Naive thymus-derived CD4-positive, alpha-beta T cell (primary cell): Measurements from ENCODE around the gene KCTD1. TPM values are rescaled to one million over a fixed set of nuclear protein-coding genes. Genes with fewer than 3 reads are reported as not detected.

Experiments used
- ATAC-seq: fragments of 150-1000 bp; cut with Tn5 transposase; 2 replicates; pipeline ENCODE4 v1.10.0; 2021; ENCODE audit warnings: mild to moderate bottlenecking, moderate library complexity
- CTCF ChIA-PET: fragments of 350-600 bp; sonication (Branson Sonifier 250); formaldehyde crosslinking; loops from one replicate; lab custom pipeline; 2021; ENCODE audit warnings: antibody characterized with exemption; lab: Charles Lee
- POLR2A ChIA-PET: fragments of 350-600 bp; sonication (Branson Sonifier 250); formaldehyde crosslinking; loops from one replicate; lab custom pipeline; 2021; ENCODE audit warnings: antibody characterized with exemption, inconsistent platforms; lab: Charles Lee
- DNase-seq, 9 donors: peaks; one replicate each; pipeline versions ENCODE4 v3.0.0 to v3.0.0-alpha.2; 2020 to 2022; ENCODE audit warnings: mixed read lengths in 1 of 9
- H3K27ac ChIP-seq: one replicate; pipeline ENCODE4 v1.7.0; 2013; ENCODE audit warnings: mild to moderate bottlenecking, low read depth, low read length, moderate library complexity
- H3K27me3 ChIP-seq, 2 donors: one replicate each; pipeline ENCODE4 v1.7.0; 2013; ENCODE audit warnings: low read length in 2 of 2, mild to moderate bottlenecking in 2 of 2, moderate library complexity in 2 of 2; ENCODE audit not compliant: control insufficient read depth in 2 of 2, insufficient read depth in 2 of 2
- H3K36me3 ChIP-seq, 3 experiments: 1 replicate in 2 of 3; 2 replicates in 1 of 3; pipeline ENCODE4 v1.7.0; 2013; ENCODE audit warnings: low read length in 3 of 3, mild to moderate bottlenecking in 3 of 3, moderate library complexity in 1 of 3; ENCODE audit not compliant: insufficient read depth in 3 of 3, control insufficient read depth in 2 of 3
- H3K4me1 ChIP-seq, 2 donors: one replicate each; pipeline ENCODE4 v1.7.0; 2013; ENCODE audit warnings: low read length in 2 of 2, mild to moderate bottlenecking in 2 of 2, moderate library complexity in 1 of 2; ENCODE audit not compliant: control insufficient read depth in 2 of 2, insufficient read depth in 2 of 2
- H3K4me3 ChIP-seq: 2 replicates; pipeline ENCODE4 v1.7.0; 2013; ENCODE audit warnings: mild to moderate bottlenecking, low read length
- H3K9me3 ChIP-seq, 3 experiments: 1 replicate in 2 of 3; 2 replicates in 1 of 3; pipeline ENCODE4 v1.7.0; 2013; ENCODE audit warnings: low read length in 3 of 3; ENCODE audit not compliant: control insufficient read depth in 2 of 3
- H3K27ac Mint-ChIP-seq, 9 donors: one replicate each; pipeline ENCODE4 v1.8.0; 2020 to 2022; ENCODE audit warnings: mixed read lengths in 9 of 9, mild to moderate bottlenecking in 8 of 9, moderate library complexity in 5 of 9, inconsistent platforms in 2 of 9
- H3K27me3 Mint-ChIP-seq, 5 donors: one replicate each; pipeline ENCODE4 v1.8.0; 2021 to 2022; ENCODE audit warnings: mixed read lengths in 5 of 5, mild to moderate bottlenecking in 1 of 5
- H3K36me3 Mint-ChIP-seq, 5 donors: one replicate each; pipeline ENCODE4 v1.8.0; 2020 to 2022; ENCODE audit warnings: mixed read lengths in 5 of 5, mild to moderate bottlenecking in 3 of 5, inconsistent platforms in 1 of 5
- H3K4me1 Mint-ChIP-seq, 7 donors: one replicate each; pipeline ENCODE4 v1.8.0; 2020 to 2022; ENCODE audit warnings: mixed read lengths in 7 of 7, mild to moderate bottlenecking in 3 of 7, inconsistent platforms in 1 of 7
- H3K4me3 Mint-ChIP-seq, 10 donors: one replicate each; pipeline ENCODE4 v1.8.0; 2020 to 2022; ENCODE audit warnings: mild to moderate bottlenecking in 10 of 10, mixed read lengths in 10 of 10, moderate library complexity in 6 of 10, inconsistent platforms in 2 of 10
- H3K9me3 Mint-ChIP-seq, 11 donors: one replicate each; pipeline ENCODE4 v1.8.0; 2020 to 2022; ENCODE audit warnings: mixed read lengths in 11 of 11, mild to moderate bottlenecking in 4 of 11, inconsistent platforms in 1 of 11, moderate library complexity in 1 of 11
- intact Hi-C, 2 donors: fragments of 100-400 bp; cut with micrococcal nuclease; formaldehyde crosslinking; loops; one replicate each; pipeline ENCODE4 v1.15.1; 2023
- polyA plus RNA-seq, 2 donors: library from polyadenylated mRNA; unstranded; fragments of 300-500 nt; fragmentation: Illumina TruSeq; gene quantifications; one replicate each; pipeline ENCODE4 v1.2.3, GENCODE V29; 2021
- total RNA-seq, 6 experiments: library from RNA in 5 of 6; stranded (reverse) in 5 of 6; gene quantifications; 1 replicate in 5 of 6; 2 replicates in 1 of 6; pipeline ENCODE4 v1.2.3 and lab custom pipeline; 2021 to 2026

Gene KCTD1
- total and polyA plus RNA-seq, 7 experiments from 2014 or later, result 0.19 to 4.5 (median 2.4) TPM

GRCh38 chr18:26502823-26503222 is 45.5 kb downstream of the KCTD1 start:
- Histone ChIP-seq H3K4me3 (no peak overlapping the region), H3K36me3 (no peaks in the 10 kb centered on the region), H3K4me1 (no peaks in the 10 kb centered on the region), H3K27me3 (no peaks in the 10 kb centered on the region), H3K27ac (no peak overlapping the region), H3K9me3 (no peaks in the 10 kb centered on the region)
- H3K27me3 Mint-ChIP-seq, result peaks cover 0 to 2% (median 0%) of the 10 kb centered on the region in 5 donors
- peaks cover 0 to 7% (median 4%) of the 10 kb centered on the region in 7 donors for H3K4me1 Mint-ChIP-seq
- no peak overlapping the region for H3K4me3 Mint-ChIP-seq
- no peaks in the 10 kb centered on the region for H3K9me3 Mint-ChIP-seq
- POLR2A ChIA-PET, result no interaction called here
- CTCF ChIA-PET, result no interaction called here
- peaks cover 0 to 8% (median 0%) of the 10 kb centered on the region in 5 donors for H3K36me3 Mint-ChIP-seq
- intact Hi-C loops, result no loop called here
- DNase-seq (no peak), ATAC-seq (no peak)
- no peak overlapping the region for H3K27ac Mint-ChIP-seq

- Mint-ChIP-seq H3K27me3 (no peaks in the 10 kb centered on the region), H3K4me3 (no peak overlapping the region), H3K27ac (no peak overlapping the region), H3K4me1 (no peaks in the 10 kb centered on the region), H3K36me3 (peaks cover 0 to 14% (median 0%) of the 10 kb centered on the region in 5 donors), H3K9me3 (peaks cover 0 to 6% (median 0%) of the 10 kb centered on the region in 11 donors)
- Histone ChIP-seq H3K4me1 (no peaks in the 10 kb centered on the region), H3K27ac (no peak overlapping the region), H3K36me3 (no peaks in the 10 kb centered on the region), H3K4me3 (no peak overlapping the region), H3K9me3 (no peaks in the 10 kb centered on the region), H3K27me3 (no peaks in the 10 kb centered on the region)
- ChIA-PET POLR2A (no interaction called here), CTCF (no interaction called here)
- ATAC-seq (no peak), DNase-seq (no peak)
- intact Hi-C loops, result no loop called here
Observed at GRCh38 chr18:26497866-26498265, 50.5 kb downstream of the KCTD1 start.

GRCh38 chr18:26496528-26496927 is 51.8 kb downstream of the KCTD1 start:
- Histone ChIP-seq H3K9me3 (no peaks in the 10 kb centered on the region), H3K27me3 (no peaks in the 10 kb centered on the region), H3K4me3 (no peak overlapping the region), H3K36me3 (no peaks in the 10 kb centered on the region), H3K27ac (no peak overlapping the region), H3K4me1 (no peaks in the 10 kb centered on the region)
- no peak for DNase-seq
- Mint-ChIP-seq H3K4me3 (no peak overlapping the region), H3K36me3 (peaks cover 0 to 14% (median 0%) of the 10 kb centered on the region in 5 donors), H3K27me3 (no peaks in the 10 kb centered on the region), H3K27ac (no peak overlapping the region), H3K9me3 (peaks cover 0 to 6% (median 0%) of the 10 kb centered on the region in 11 donors), H3K4me1 (no peaks in the 10 kb centered on the region)
- intact Hi-C loops, result no loop called here
- ATAC-seq, result no peak
- ChIA-PET CTCF (no interaction called here), POLR2A (no interaction called here)

- Histone ChIP-seq H3K4me3 (no peak overlapping the region), H3K9me3 (no peaks in the 10 kb centered on the region), H3K27ac (no peak overlapping the region), H3K27me3 (no peaks in the 10 kb centered on the region), H3K36me3 (no peaks in the 10 kb centered on the region), H3K4me1 (no peaks in the 10 kb centered on the region)
- DNase-seq (no peak), ATAC-seq (no peak)
- no peaks in the 10 kb centered on the region for H3K27me3 Mint-ChIP-seq
- ChIA-PET CTCF (no interaction called here), POLR2A (no interaction called here)
- H3K4me3 Mint-ChIP-seq, result no peak overlapping the region
- intact Hi-C loops, result no loop called here
- H3K9me3 Mint-ChIP-seq, result peaks cover 0 to 6% (median 0%) of the 10 kb centered on the region in 11 donors
- peaks cover 0 to 14% (median 0%) of the 10 kb centered on the region in 5 donors for H3K36me3 Mint-ChIP-seq
- H3K4me1 Mint-ChIP-seq, result no peaks in the 10 kb centered on the region
- no peak overlapping the region for H3K27ac Mint-ChIP-seq
Observed at GRCh38 chr18:26495287-26495686, 53.1 kb downstream of the KCTD1 start.

- Histone ChIP-seq H3K27ac (no peak overlapping the region), H3K9me3 (no peaks in the 10 kb centered on the region), H3K36me3 (no peaks in the 10 kb centered on the region), H3K27me3 (no peaks in the 10 kb centered on the region), H3K4me3 (no peak overlapping the region), H3K4me1 (no peaks in the 10 kb centered on the region)
- H3K27ac Mint-ChIP-seq, result no peak overlapping the region
- intact Hi-C loops, result no loop called here
- ChIA-PET CTCF (no interaction called here), POLR2A (no interaction called here)
- DNase-seq (no peak), ATAC-seq (no peak)
- no peak overlapping the region for H3K4me3 Mint-ChIP-seq
- H3K27me3 Mint-ChIP-seq, result no peaks in the 10 kb centered on the region
- H3K9me3 Mint-ChIP-seq, result peaks cover 0 to 6% (median 0%) of the 10 kb centered on the region in 11 donors
- peaks cover 0 to 11% (median 0%) of the 10 kb centered on the region in 5 donors for H3K36me3 Mint-ChIP-seq
- no peaks in the 10 kb centered on the region for H3K4me1 Mint-ChIP-seq
Observed at GRCh38 chr18:26493021-26493420, 55.3 kb downstream of the KCTD1 start.

- no peaks in the 10 kb centered on the region for H3K36me3 ChIP-seq
- H3K4me3 ChIP-seq, result no peak overlapping the region
- intact Hi-C loops, result no loop called here
- ChIA-PET POLR2A (no interaction called here), CTCF (no interaction called here)
- no peak overlapping the region for H3K27ac Mint-ChIP-seq
- no peaks in the 10 kb centered on the region for H3K9me3 ChIP-seq
- peaks cover 0 to 3% (median 0%) of the 10 kb centered on the region in 5 donors for H3K36me3 Mint-ChIP-seq
- no peak for DNase-seq
- H3K4me1 Mint-ChIP-seq, result peaks cover 0 to 3% (median 0%) of the 10 kb centered on the region in 7 donors
- no peaks in the 10 kb centered on the region for H3K27me3 Mint-ChIP-seq
- ATAC-seq, result no peak
- H3K9me3 Mint-ChIP-seq, result peaks cover 0 to 6% (median 0%) of the 10 kb centered on the region in 11 donors
- H3K4me1 ChIP-seq, result no peaks in the 10 kb centered on the region
- H3K27me3 ChIP-seq, result no peaks in the 10 kb centered on the region
- no peak overlapping the region for H3K4me3 Mint-ChIP-seq
- H3K27ac ChIP-seq, result no peak overlapping the region
Observed at GRCh38 chr18:26491194-26491816, 57.0 kb downstream of the KCTD1 start.

GRCh38 chr18:26489881-26490280 is 58.5 kb downstream of the KCTD1 start:
- H3K9me3 ChIP-seq, result no peaks in the 10 kb centered on the region
- DNase-seq (no peak), ATAC-seq (no peak)
- no peak overlapping the region for H3K4me3 ChIP-seq
- Mint-ChIP-seq H3K4me3 (no peak overlapping the region), H3K4me1 (peaks cover 0 to 3% (median 0%) of the 10 kb centered on the region in 7 donors), H3K9me3 (peaks cover 0 to 6% (median 0%) of the 10 kb centered on the region in 11 donors), H3K27ac (no peak overlapping the region), H3K36me3 (peaks cover 0 to 3% (median 0%) of the 10 kb centered on the region in 5 donors), H3K27me3 (no peaks in the 10 kb centered on the region)
- no peaks in the 10 kb centered on the region for H3K4me1 ChIP-seq
- ChIA-PET POLR2A (no interaction called here), CTCF (no interaction called here)
- H3K27ac ChIP-seq, result no peak overlapping the region
- no peaks in the 10 kb centered on the region for H3K27me3 ChIP-seq
- intact Hi-C loops, result no loop called here
- no peaks in the 10 kb centered on the region for H3K36me3 ChIP-seq
